Omental fat pad (tissue), 4 donors: ENCODE results near the gene SLC36A1. TPM values are rescaled to one million over a fixed set of nuclear protein-coding genes. Genes with fewer than 3 reads are reported as not detected.

Experiments
- ATAC-seq: fragments of 150-250 bp; one replicate; pipeline ENCODE4 v1.9.1; 2016; ENCODE audit warnings: mild to moderate bottlenecking, moderate library complexity; ENCODE audit not compliant: low FRiP score
- DNase-seq: peaks from one replicate; pipeline ENCODE4 v3.0.0-alpha.2; 2019; ENCODE audit warnings: low spot score
- CTCF ChIP-seq, 3 donors: fragments of 450-650 bp; IDR thresholded peaks; one replicate each; pipeline ENCODE4 v1.5.1; 2016 to 2017; ENCODE audit warnings: antibody characterized with exemption in 3 of 3, mild to moderate bottlenecking in 3 of 3, moderate library complexity in 2 of 3
- total RNA-seq, 4 donors: library from RNA; depleted of rRNA; stranded (reverse); fragments of >200 nt; gene quantifications; one replicate each; pipeline ENCODE4 v1.1.0, GENCODE V29; 2016

Gene SLC36A1
- total RNA-seq, 4 donors from 2014 or later, result 10.0 to 20.3 (median 17.1) TPM

DNA sequence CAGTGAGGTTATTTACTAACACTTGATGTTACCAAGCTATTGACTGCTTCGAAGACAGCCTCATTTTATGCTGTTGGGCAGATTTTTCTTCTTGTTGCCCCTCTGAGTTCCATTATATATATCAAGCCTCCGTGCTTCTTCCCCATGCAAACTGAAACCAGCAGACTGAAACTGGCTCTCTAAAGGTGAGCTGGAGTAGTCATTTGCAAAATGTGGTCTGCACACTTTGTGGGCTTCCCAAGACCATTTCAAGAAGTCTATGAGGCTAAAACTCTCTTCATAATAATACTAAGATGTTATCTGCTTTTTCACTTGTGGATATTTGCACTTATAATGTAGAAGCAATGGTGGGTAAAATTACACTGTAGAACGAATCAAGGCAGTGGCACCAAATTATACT, 13.9 kb downstream of the SLC36A1 start:
- DNase-seq (no peak), ATAC-seq (no peak)
- TF ChIP-seq CTCF (IDR thresholded peaks at IDR 0.05), result no peak

DNA sequence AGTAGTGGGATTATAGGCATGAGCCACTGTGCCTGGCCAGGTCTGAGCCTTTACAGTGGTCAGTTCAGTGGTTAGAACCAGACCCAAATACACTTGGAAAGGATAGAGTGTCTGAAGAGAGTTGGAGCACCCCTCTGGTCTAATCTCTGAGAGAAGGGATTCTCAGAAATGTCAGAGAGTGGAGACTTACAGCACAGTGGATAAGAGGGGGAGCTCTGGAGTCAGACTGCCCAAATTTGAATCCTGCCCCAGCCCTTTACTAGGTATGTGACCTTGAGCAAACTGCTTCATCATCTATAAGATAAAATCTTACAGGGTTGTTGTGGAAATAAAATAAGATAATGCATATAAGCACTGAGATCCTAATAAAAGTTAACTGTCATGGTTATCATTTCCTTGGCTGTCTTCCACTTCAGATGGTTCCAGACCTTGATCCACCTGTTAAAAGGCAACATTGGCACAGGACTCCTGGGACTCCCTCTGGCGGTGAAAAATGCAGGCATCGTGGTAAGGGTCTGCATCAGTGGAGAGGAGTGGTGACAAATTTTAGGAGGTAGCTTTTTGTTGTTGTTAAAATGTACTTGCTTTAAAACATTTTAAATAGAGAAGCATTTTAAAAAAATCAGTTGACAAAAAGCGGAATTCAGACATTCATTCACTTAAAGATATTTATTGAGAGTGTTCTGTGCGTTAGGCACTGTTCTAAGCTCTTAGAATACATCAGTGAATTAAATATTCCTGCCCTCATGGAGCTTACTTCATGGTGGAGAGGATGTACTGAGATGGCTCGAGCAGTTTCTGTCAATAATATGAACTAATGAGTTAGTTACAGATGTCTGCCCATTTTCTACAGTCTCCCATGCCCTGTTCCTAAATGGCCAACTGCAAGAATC, 16.0 kb downstream of the SLC36A1 start:
- no peak for TF ChIP-seq CTCF (IDR thresholded peaks at IDR 0.05)
- DNase-seq, result no peak

DNA sequence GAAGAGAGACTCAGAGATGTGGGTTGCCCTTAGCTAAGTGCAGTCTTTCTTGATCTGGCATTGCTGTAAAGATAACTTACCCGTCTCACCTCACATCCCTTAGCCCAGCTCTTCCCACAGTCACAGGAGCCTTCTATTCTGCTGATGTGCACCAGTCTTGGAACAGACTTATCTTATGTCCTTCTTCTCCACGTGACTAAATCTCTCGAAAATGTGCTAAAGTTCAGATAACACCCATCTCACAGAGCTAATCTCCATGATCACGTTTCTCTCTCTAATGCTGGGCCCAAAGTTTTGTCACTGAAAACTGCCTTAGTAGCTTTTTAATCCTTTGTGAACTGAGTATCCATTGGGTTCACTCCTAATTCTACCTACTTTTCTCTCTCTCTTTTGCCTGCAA, 16.7 kb downstream of the SLC36A1 start:
- DNase-seq, result no peak
- no peak for TF ChIP-seq CTCF (IDR thresholded peaks at IDR 0.05)
- no peak for ATAC-seq

More for the DNA sequence above, 16.0 kb downstream of the SLC36A1 start:
- no peak for ATAC-seq

DNA sequence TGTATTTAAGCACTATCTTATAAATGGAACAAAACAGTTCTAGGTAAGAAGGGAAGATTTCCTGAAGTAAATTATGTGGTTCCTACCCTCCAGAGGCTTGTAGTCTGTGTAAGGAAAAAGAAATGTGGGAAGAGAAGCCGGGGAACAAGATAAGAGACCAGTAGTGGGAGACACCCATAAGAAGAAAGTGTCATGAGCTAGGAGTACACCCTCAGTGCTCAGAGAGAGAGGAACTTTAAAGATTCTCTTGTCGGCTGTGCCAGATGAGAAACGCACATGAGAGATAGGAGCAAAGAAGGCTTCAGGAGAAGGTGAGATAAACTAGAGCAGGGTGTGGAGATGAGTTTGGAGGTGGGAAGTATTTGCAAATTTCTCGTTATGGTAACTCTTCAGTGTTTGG, 18.1 kb downstream of the SLC36A1 start:
- no peak for ATAC-seq
- DNase-seq, result no peak
- no peak for TF ChIP-seq CTCF (IDR thresholded peaks at IDR 0.05)

DNA sequence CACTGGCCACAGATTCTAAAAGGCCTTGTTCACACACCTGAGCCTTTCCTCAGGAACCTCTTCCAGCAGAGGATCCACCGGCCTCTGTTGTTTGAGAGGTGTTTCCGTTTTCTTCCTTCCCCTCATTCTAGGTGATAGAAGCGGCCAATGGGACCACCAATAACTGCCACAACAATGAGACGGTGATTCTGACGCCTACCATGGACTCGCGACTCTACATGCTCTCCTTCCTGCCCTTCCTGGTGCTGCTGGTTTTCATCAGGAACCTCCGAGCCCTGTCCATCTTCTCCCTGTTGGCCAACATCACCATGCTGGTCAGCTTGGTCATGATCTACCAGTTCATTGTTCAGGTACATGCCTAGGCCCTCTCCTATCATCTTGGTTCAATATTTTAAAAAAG, 20.2 kb downstream of the SLC36A1 start:
- DNase-seq, result no peak

GRCh38 chr5:151469386-151469785, 22.0 kb downstream of the SLC36A1 start:
- no peak for TF ChIP-seq CTCF (IDR thresholded peaks at IDR 0.05)
- ATAC-seq (no peak), DNase-seq (no peak)

More for the DNA sequence above, 20.2 kb downstream of the SLC36A1 start:
- no peak for TF ChIP-seq CTCF (IDR thresholded peaks at IDR 0.05)
- no peak for ATAC-seq

DNA sequence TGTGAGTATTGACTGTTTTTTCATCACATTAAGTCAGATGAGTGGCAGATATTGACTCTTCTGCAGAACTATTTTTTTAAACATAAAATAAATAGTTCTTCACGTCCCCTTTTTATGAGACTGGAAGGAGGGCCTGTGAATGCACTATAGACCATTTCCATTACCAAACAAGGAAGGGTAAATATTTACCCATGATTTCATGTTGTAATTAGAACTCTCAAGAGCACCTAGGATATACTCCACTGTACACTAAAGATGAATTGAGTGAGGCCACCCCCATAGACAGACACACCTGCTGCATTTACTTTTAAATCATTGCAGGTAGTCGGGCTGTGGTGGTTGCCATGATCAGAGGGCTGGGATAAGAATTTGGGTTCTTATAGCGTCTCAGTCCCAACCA, 22.6 kb downstream of the SLC36A1 start:
- no peak for DNase-seq
- ATAC-seq, result no peak
- no peak for TF ChIP-seq CTCF (IDR thresholded peaks at IDR 0.05)
